ENCODE results near the gene TRIM27.

DNA sequence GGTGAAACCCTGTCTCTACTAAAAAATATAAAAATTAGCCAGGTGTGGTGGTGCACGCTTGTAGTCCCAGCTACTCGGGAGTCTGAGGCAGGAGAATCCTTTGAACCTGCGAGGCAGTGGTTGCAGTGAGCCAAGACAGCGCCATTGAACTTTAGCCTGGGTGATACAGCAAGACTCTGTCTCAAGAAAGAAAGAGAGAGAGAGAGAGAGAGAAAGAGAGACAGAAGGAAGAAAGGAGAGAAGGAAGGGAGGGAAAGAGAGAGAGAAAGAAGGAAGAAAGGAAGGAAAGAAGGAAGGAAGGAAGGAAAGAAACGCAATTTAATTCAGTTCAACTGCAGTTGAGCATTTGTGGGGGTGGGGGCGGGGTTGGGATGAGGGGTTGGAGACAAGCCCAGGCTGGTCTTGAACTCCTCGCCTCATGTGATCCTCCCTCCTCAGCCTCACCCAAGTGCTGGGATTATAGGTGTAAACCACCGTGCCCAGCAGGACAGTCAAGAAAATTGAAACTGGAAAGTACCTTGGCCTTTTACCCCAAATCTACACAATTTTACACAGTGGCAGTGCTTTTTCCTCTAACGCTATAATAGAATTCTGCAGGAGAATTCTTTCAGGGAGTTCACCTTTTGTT, 30.5 kb downstream of the TRIM27 start:
- TF ChIP-seq POLR2A (IDR thresholded peaks at IDR 0.05) (no peak), CTCF (IDR thresholded peaks at IDR 0.05) (no peak)

Measured in right lobe of liver (tissue), 4 donors.